ENCODE results near the gene FGGY.

DNA sequence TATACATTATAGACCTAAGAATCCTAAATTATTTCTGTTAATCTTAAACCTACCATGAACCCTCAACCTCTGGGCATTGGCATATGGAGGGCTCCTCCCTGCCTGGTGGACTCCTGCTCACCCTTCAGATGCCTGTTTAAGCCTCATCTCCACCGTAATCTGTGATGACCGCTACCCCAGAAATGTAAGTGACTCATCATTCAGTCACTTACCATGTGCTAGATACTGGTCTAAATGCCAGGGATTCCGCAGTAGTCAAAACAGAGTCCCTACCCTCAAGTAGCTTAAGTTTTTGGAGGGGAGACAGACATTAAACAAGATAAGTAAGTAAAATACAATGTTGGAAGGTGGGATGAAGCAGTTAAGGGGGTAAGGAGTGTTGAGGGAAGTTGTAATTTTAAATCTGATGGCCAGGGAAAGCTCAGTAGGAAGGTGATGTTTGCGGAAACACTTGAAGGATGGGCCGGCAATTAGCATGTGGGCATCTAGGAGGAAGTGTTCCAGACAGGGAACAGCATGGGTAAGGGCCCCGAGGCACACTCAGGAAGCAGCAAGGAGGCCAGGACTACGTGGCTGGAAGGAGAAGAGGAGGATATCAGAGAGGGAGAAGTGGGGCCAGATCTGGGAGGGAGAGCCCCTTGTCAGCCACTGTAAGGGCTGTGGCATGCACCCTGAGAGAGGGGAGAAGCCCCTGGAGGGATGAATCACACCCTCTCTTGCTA, 376.1 kb downstream of the FGGY start:
- TF ChIP-seq, protein P1, sequence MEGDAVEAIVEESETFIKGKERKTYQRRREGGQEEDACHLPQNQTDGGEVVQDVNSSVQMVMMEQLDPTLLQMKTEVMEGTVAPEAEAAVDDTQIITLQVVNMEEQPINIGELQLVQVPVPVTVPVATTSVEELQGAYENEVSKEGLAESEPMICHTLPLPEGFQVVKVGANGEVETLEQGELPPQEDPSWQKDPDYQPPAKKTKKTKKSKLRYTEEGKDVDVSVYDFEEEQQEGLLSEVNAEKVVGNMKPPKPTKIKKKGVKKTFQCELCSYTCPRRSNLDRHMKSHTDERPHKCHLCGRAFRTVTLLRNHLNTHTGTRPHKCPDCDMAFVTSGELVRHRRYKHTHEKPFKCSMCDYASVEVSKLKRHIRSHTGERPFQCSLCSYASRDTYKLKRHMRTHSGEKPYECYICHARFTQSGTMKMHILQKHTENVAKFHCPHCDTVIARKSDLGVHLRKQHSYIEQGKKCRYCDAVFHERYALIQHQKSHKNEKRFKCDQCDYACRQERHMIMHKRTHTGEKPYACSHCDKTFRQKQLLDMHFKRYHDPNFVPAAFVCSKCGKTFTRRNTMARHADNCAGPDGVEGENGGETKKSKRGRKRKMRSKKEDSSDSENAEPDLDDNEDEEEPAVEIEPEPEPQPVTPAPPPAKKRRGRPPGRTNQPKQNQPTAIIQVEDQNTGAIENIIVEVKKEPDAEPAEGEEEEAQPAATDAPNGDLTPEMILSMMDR (IDR thresholded peaks at IDR 0.05), result no peak
- TF ChIP-seq POLR2A (IDR thresholded peaks at IDR 0.05), result no peak

Measured in uterus (tissue), 2 donors.